Gastrocnemius medialis (tissue), 4 donors: ENCODE measurements around the gene CHMP6. TPM values are rescaled to one million over a fixed set of nuclear protein-coding genes. Genes with fewer than 3 reads are reported as not detected.

ENCODE experiments used
- ATAC-seq, 2 donors: fragments of 150-250 bp; one replicate each; pipeline ENCODE4 v1.9.1; 2016
- DNase-seq, 2 donors: peaks; one replicate each; pipeline ENCODE4 v3.0.0-alpha.2; 2019
- H3K27ac ChIP-seq, 4 donors: fragments of 200-600 bp; sonication (generic); 1 replicate in 1 of 4; 2 replicates in 3 of 4; pipeline ENCODE4 v1.5.1; 2016 to 2018; ENCODE audit warnings: mild to moderate bottlenecking in 2 of 4, moderate library complexity in 1 of 4
- H3K27me3 ChIP-seq, 3 donors: fragments of 200-600 bp; sonication (generic) in 2 of 3; 1 replicate in 1 of 3; 2 replicates in 2 of 3; pipeline versions ENCODE4 v1.5.1 to v1.6.0; 2016 to 2019; ENCODE audit warnings: mild to moderate bottlenecking in 1 of 3, moderate library complexity in 1 of 3
- H3K36me3 ChIP-seq, 2 donors: fragments of 200-600 bp; sonication (generic) in 1 of 2; one replicate each; pipeline ENCODE4 v1.5.1; 2017 to 2018
- H3K4me1 ChIP-seq, 2 donors: fragments of 200-600 bp; sonication (generic) in 1 of 2; one replicate each; pipeline ENCODE4 v1.5.1; 2016 to 2017; ENCODE audit warnings: mild to moderate bottlenecking in 2 of 2
- H3K4me3 ChIP-seq, 4 donors: fragments of 200-600 bp; sonication (generic) in 3 of 4; 1 replicate in 1 of 4; 2 replicates in 3 of 4; pipeline ENCODE4 v1.5.1; 2016 to 2019; ENCODE audit warnings: mild to moderate bottlenecking in 2 of 4
- H3K9me3 ChIP-seq, 3 donors: fragments of 200-600 bp; sonication (generic) in 2 of 3; 1 replicate in 1 of 3; 2 replicates in 2 of 3; pipeline ENCODE4 v1.5.1; 2016 to 2019
- CTCF ChIP-seq, 5 experiments: fragments of 450-650 bp in 3 of 5; fragments of 200-600 bp in 2 of 5; sonication (generic) in 2 of 5; IDR thresholded peaks in 4 of 5; conservative IDR thresholded peaks in 1 of 5; 1 replicate in 4 of 5; 2 replicates in 1 of 5; pipeline ENCODE4 v1.5.1; 2016 to 2019; ENCODE audit warnings: antibody characterized with exemption in 5 of 5, mild to moderate bottlenecking in 3 of 5, moderate library complexity in 3 of 5
- POLR2A ChIP-seq, 2 donors: fragments of 450-650 bp; IDR thresholded peaks; one replicate each; pipeline ENCODE4 v1.6.1; 2017; ENCODE audit warnings: antibody characterized with exemption in 2 of 2, mild to moderate bottlenecking in 2 of 2, moderate library complexity in 2 of 2
- in situ Hi-C, 4 donors: fragments of 200-750 bp; cut with MboI; loops; one replicate each; pipeline versions ENCODE4 v1.15.0 to v1.8.0; 2017; ENCODE audit warnings: low sequenced_read_pairs in 4 of 4
- intact Hi-C: fragments of 100-400 bp; cut with DNase I; formaldehyde crosslinking; loops from one replicate; pipeline ENCODE4 v1.15.1; 2023; ENCODE audit warnings: low total_unique reads
- total RNA-seq, 4 donors: library from RNA; depleted of rRNA; stranded (reverse); fragments of >200 nt; gene quantifications; one replicate each; pipeline versions ENCODE4 v1.1.0 to v1.2.3, GENCODE V29; 2016

CHMP6 gene
- total RNA-seq, 4 donors from 2014 or later = 29.8 to 33.3 (median 33.0) TPM

GRCh38 chr17:80970762-80971703 is 20.6 kb upstream of the CHMP6 start:
- no peak overlapping the region for H3K4me3 ChIP-seq
- no peak for ATAC-seq

GRCh38 chr17:80971704-80972304 is 19.8 kb upstream of the CHMP6 start:
- Histone ChIP-seq H3K9me3 (no peaks in the 10 kb centered on the region), H3K36me3 (no peaks in the 10 kb centered on the region), H3K27ac (no peak overlapping the region), H3K4me3 (no peak overlapping the region), H3K27me3 (peaks cover 0 to 11% (median 6%) of the 10 kb centered on the region in 3 donors), H3K4me1 (peaks cover 27 to 29% of the 10 kb centered on the region in 2 donors)
- no peak for DNase-seq
- in situ Hi-C loops = loop anchor here in 1 of 4 donors (5.0 kb wide), 1 partner anchor 545 kb away; no protein-coding TSS in a partner anchor
- no peak for ATAC-seq
- intact Hi-C loops = no loop called here
- no peak for TF ChIP-seq POLR2A (IDR thresholded peaks at IDR 0.05)
- no peak for TF ChIP-seq CTCF (IDR thresholded peaks at IDR 0.05 in 4 of 5, conservative IDR thresholded peaks at IDR 0.05 in 1 of 5)

More at GRCh38 chr17:80970762-80971703, 20.6 kb upstream of the CHMP6 start:
- DNase-seq = no peak
- TF ChIP-seq POLR2A (IDR thresholded peaks at IDR 0.05) (no peak), CTCF (IDR thresholded peaks at IDR 0.05 in 4 of 5, conservative IDR thresholded peaks at IDR 0.05 in 1 of 5) (no peak)
- Histone ChIP-seq H3K36me3 (no peaks in the 10 kb centered on the region), H3K27me3 (peaks cover 0 to 11% (median 6%) of the 10 kb centered on the region in 3 donors), H3K9me3 (no peaks in the 10 kb centered on the region), H3K4me1 (peaks cover 27 to 29% of the 10 kb centered on the region in 2 donors), H3K27ac (no peak overlapping the region)
- in situ Hi-C loops = loop anchor here in 1 of 4 donors (5.0 kb wide), 1 partner anchor 544 kb away; no protein-coding TSS in a partner anchor
- intact Hi-C loops = no loop called here

GRCh38 chr17:80976701-80977100 is 14.9 kb upstream of the CHMP6 start:
- Histone ChIP-seq H3K27ac (no peak overlapping the region), H3K9me3 (no peaks in the 10 kb centered on the region), H3K36me3 (no peaks in the 10 kb centered on the region), H3K4me1 (peaks cover 0 to 6% of the 10 kb centered on the region in 2 donors), H3K27me3 (peaks cover 5 to 11% (median 6%) of the 10 kb centered on the region in 3 donors), H3K4me3 (no peak overlapping the region)
- no peak for ATAC-seq
- TF ChIP-seq POLR2A (IDR thresholded peaks at IDR 0.05) (no peak), CTCF (IDR thresholded peaks at IDR 0.05 in 4 of 5, conservative IDR thresholded peaks at IDR 0.05 in 1 of 5) (no peak)
- intact Hi-C loops (no loop called here), in situ Hi-C loops (no loop called here)
- no peak for DNase-seq

GRCh38 chr17:80977172-80977571 is 14.5 kb upstream of the CHMP6 start:
- H3K4me1 ChIP-seq = peaks cover 0 to 6% of the 10 kb centered on the region in 2 donors
- H3K27me3 ChIP-seq = peaks cover under 1 to 8% (median 6%) of the 10 kb centered on the region in 3 donors
- H3K4me3 ChIP-seq = no peak overlapping the region
- in situ Hi-C loops = no loop called here
- TF ChIP-seq POLR2A (IDR thresholded peaks at IDR 0.05) = no peak
- no peak for TF ChIP-seq CTCF (IDR thresholded peaks at IDR 0.05 in 4 of 5, conservative IDR thresholded peaks at IDR 0.05 in 1 of 5)
- no peak overlapping the region for H3K27ac ChIP-seq
- H3K36me3 ChIP-seq = no peaks in the 10 kb centered on the region
- ATAC-seq = no peak
- intact Hi-C loops = no loop called here
- no peak for DNase-seq
- no peaks in the 10 kb centered on the region for H3K9me3 ChIP-seq
